ENCODE results near the gene NOPCHAP1.

DNA sequence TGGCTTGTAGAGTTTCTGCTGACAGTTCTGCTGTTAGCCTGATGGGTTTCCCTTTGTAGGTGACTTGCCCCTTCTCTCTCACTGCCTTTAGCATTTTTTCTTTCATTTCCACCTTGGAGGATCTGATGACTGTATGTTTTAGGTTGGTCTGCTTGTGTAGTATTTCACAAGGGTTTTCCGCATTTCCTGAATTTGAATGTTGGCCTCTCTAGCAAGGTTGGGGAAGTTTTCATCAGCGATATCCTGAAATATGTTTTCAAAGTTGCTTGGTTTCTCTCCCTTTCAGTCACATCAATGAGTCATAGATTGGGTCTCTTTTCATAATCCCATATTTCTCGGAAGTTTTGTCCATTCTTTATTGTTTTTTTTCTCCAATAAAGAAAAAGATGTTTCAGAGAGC, 11.4 kb downstream of the NOPCHAP1 start:
- TF ChIP-seq POLR2A (IDR thresholded peaks at IDR 0.05; ENCODE audit: low read depth, low read length): no peak
- no peak for TF ChIP-seq POLR2AphosphoS5 (IDR thresholded peaks at IDR 0.05; ENCODE audit: low read depth, low read length)

Measured in GM12891 (cell line).